Brain microvascular endothelial cell (primary cell): ENCODE data around the gene GMPS.
A peak's percentile ranks its signal among the peaks of the same experiment; 100 is the strongest.

Experiments used
- DNase-seq: peaks from one replicate; pipeline ENCODE4 v3.0.0-alpha.2; 2020
- H3K27ac ChIP-seq: fragments of 250-450 bp; sonication (Bioruptor Pico); 2 replicates; pipeline ENCODE4 v1.5.1; 2020; ENCODE audit warnings: mild to moderate bottlenecking, moderate library complexity
- H3K27me3 ChIP-seq: fragments of 250-450 bp; sonication (Bioruptor Pico); replicated peaks from 2 replicates; pipeline ENCODE4 v1.5.1; 2020; ENCODE audit warnings: mild to moderate bottlenecking
- H3K36me3 ChIP-seq: fragments of 250-450 bp; sonication (Bioruptor Pico); replicated peaks from 2 replicates; pipeline ENCODE4 v1.5.1; 2020; ENCODE audit warnings: mild to moderate bottlenecking
- H3K4me3 ChIP-seq: 2 replicates; pipeline ENCODE4 v1.5.1; 2011; ENCODE audit warnings: low read depth, mild to moderate bottlenecking, control low read depth, low read length, moderate library complexity
- in situ Hi-C: cut with HindIII; loops from 2 replicates; pipeline ENCODE4 v1.10.0; 2017; ENCODE audit warnings: low sequenced_read_pairs, low pct_ligation_motif_present
- TF ChIP-seq, protein P1 (sequence below): IDR thresholded peaks from 2 replicates; pipeline ENCODE4 v1.5.1; 2011; ENCODE audit warnings: low read depth, mild to moderate bottlenecking, moderate library complexity, low read length, control low read depth, inconsistent platforms; ENCODE audit errors: missing control alignments

GMPS gene

DNA sequence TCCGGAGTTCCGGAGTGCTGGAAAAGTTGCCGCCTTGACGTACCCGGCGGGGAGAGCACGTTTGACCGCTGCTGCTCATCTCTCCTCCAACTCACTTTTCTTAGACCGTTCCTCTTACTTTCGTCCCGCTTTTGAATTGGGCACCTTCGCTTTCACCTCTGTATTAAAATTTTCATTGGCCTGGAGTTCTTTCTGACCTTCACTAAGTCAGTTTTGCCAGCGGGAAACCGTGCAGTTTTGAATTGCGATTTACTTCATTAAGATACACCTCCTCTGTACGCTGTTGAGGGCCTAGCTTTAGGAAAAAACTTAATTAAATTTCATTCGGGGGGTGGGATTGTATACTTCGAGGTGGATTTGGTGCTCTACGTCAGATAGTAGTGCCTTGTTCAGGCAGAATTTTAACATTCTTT, 1.3 kb downstream of the GMPS start:
- TF ChIP-seq, protein P1, sequence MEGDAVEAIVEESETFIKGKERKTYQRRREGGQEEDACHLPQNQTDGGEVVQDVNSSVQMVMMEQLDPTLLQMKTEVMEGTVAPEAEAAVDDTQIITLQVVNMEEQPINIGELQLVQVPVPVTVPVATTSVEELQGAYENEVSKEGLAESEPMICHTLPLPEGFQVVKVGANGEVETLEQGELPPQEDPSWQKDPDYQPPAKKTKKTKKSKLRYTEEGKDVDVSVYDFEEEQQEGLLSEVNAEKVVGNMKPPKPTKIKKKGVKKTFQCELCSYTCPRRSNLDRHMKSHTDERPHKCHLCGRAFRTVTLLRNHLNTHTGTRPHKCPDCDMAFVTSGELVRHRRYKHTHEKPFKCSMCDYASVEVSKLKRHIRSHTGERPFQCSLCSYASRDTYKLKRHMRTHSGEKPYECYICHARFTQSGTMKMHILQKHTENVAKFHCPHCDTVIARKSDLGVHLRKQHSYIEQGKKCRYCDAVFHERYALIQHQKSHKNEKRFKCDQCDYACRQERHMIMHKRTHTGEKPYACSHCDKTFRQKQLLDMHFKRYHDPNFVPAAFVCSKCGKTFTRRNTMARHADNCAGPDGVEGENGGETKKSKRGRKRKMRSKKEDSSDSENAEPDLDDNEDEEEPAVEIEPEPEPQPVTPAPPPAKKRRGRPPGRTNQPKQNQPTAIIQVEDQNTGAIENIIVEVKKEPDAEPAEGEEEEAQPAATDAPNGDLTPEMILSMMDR: no peak
- H3K27ac ChIP-seq: peak overlapping the region; percentile 55
- no peaks in the 10 kb centered on the region for H3K36me3 ChIP-seq
- no peak for DNase-seq
- H3K4me3 ChIP-seq: peak overlapping the region; percentile 90
- in situ Hi-C loops: no loop called here
- no peaks in the 10 kb centered on the region for H3K27me3 ChIP-seq

GRCh38 chr3:155872904-155873646, 2.6 kb downstream of the GMPS start:
- Histone ChIP-seq H3K36me3 (no peaks in the 10 kb centered on the region), H3K27ac (no peak overlapping the region), H3K27me3 (no peaks in the 10 kb centered on the region), H3K4me3 (no peak overlapping the region)
- in situ Hi-C loops: no loop called here
- TF ChIP-seq, protein P1: no peak
- DNase-seq: no peak

DNA sequence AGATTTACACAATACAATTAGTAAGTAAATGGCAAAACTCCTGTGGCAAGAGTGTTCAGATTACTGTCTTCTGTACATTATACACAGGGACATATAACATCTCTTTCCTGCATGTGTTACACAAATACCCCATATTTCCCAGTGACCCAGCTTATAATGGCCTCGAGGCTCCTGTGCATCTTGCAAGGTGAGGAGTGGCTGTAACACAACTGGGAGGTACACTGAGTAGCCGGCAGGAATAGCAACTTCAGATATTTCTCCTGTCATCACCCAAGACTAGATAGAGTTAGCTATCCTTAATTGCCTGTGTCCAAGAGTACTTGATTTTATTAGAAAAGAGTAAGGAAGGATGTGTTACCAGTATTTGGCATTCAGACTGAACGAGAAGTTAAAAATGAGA, 5.6 kb downstream of the GMPS start:
- in situ Hi-C loops: no loop called here
- TF ChIP-seq, protein P1: no peak
- H3K4me3 ChIP-seq: no peak overlapping the region

DNA sequence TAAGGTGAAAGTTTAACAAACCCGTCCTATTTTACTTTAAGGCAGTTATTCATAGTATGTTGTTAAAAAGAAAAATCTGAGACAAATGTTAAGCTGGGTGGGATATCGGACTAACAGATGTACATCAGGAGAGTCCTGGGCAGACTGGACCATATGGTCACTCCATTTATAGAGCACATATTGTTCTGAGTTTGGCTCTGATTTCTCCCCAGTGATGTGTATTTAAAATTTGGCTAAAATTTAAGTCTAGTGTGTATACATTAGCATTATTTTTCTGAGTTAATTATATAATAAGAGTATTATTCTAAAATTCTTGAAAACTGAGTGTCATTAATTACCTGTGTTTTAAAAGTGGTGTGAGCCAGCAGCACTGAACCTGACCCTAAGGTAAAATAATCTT, 6.1 kb downstream of the GMPS start:
- DNase-seq: no peak
- H3K4me3 ChIP-seq: no peak overlapping the region

More for the DNA sequence above, 5.6 kb downstream of the GMPS start:
- no peak for DNase-seq
- Histone ChIP-seq H3K36me3 (no peaks in the 10 kb centered on the region), H3K27ac (no peak overlapping the region), H3K27me3 (no peaks in the 10 kb centered on the region)

GRCh38 chr3:155880286-155880685, 9.8 kb downstream of the GMPS start:
- no peak for DNase-seq
- Histone ChIP-seq H3K4me3 (no peak overlapping the region), H3K36me3 (no peaks in the 10 kb centered on the region), H3K27ac (no peak overlapping the region), H3K27me3 (no peaks in the 10 kb centered on the region)
- TF ChIP-seq, protein P1: no peak
- in situ Hi-C loops: no loop called here

More for the DNA sequence above, 6.1 kb downstream of the GMPS start:
- Histone ChIP-seq H3K27me3 (no peaks in the 10 kb centered on the region), H3K36me3 (no peaks in the 10 kb centered on the region), H3K27ac (no peak overlapping the region)
- TF ChIP-seq, protein P1: no peak
- in situ Hi-C loops: no loop called here

DNA sequence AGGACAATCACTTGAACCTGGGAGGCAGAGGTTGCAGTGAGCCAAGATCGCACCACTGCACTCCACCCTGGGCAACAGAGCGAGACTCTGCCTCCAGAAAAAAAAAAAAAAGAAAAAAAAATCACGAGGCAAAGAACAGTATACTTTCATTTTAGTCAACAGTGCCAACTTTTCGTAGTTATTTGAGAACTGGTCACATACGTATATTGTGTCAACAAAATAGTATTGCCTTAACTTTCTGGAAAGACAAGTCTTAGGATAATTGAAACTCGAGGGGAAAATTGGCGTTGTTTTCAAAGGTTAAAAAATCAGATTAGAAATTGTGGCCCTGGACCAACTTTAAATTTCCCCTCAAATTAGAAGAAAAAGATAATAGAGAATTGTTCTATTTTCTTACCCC, 13.8 kb downstream of the GMPS start:
- in situ Hi-C loops: no loop called here
- Histone ChIP-seq H3K27me3 (no peaks in the 10 kb centered on the region), H3K36me3 (no peaks in the 10 kb centered on the region), H3K27ac (no peak overlapping the region), H3K4me3 (no peak overlapping the region)
- TF ChIP-seq, protein P1: no peak
- no peak for DNase-seq
